Gastrocnemius medialis (tissue), 4 donors: ENCODE data around the gene CAV2.

Experiments used
- CTCF ChIP-seq, 5 experiments: fragments of 450-650 bp in 3 of 5; fragments of 200-600 bp in 2 of 5; sonication (generic) in 2 of 5; IDR thresholded peaks in 4 of 5; conservative IDR thresholded peaks in 1 of 5; 1 replicate in 4 of 5; 2 replicates in 1 of 5; pipeline ENCODE4 v1.5.1; 2016 to 2019; ENCODE audit warnings: antibody characterized with exemption in 5 of 5, mild to moderate bottlenecking in 3 of 5, moderate library complexity in 3 of 5
- POLR2A ChIP-seq, 2 donors: fragments of 450-650 bp; IDR thresholded peaks; one replicate each; pipeline ENCODE4 v1.6.1; 2017; ENCODE audit warnings: antibody characterized with exemption in 2 of 2, mild to moderate bottlenecking in 2 of 2, moderate library complexity in 2 of 2

- TF ChIP-seq CTCF (IDR thresholded peaks at IDR 0.05 in 4 of 5, conservative IDR thresholded peaks at IDR 0.05 in 1 of 5): no peak
- no peak for TF ChIP-seq POLR2A (IDR thresholded peaks at IDR 0.05)
Observed at GRCh38 chr7:116455009-116455408, 44.5 kb upstream of the CAV2 start.
